Amygdala (tissue), 56 donors: ENCODE data around the gene C20orf141.
"Not testable (repeated sequence)": the region's sequence is repeated elsewhere in the genome, so short reads cannot be mapped to it uniquely, and the experiment has no call there.

Experiments
- DNase-seq, 56 donors: peaks; one replicate each; lab custom pipeline; 2025; lab: John Stamatoyannopoulos, UW

Gene C20orf141

DNA sequence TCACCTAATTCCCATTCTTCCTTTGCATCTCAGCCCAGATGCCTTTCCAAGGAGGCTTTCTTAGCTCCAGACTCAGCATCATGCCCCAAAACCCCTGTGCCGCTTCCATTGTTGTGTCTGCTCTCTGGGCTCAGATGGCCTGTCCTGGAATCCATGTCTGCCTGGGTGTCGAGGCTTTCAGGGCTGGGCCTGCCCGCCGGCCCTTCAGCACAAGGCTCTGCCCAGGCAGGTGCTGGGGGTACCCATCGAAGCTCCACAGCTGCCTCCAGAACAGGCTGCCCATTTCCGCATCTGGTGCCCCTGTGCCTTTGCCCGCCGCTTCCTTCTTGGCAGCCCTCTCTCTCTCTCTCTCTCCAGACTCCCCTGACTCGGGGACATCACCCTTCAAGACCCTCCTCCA, 15.5 kb upstream of the C20orf141 start:
- no peak for DNase-seq

DNA sequence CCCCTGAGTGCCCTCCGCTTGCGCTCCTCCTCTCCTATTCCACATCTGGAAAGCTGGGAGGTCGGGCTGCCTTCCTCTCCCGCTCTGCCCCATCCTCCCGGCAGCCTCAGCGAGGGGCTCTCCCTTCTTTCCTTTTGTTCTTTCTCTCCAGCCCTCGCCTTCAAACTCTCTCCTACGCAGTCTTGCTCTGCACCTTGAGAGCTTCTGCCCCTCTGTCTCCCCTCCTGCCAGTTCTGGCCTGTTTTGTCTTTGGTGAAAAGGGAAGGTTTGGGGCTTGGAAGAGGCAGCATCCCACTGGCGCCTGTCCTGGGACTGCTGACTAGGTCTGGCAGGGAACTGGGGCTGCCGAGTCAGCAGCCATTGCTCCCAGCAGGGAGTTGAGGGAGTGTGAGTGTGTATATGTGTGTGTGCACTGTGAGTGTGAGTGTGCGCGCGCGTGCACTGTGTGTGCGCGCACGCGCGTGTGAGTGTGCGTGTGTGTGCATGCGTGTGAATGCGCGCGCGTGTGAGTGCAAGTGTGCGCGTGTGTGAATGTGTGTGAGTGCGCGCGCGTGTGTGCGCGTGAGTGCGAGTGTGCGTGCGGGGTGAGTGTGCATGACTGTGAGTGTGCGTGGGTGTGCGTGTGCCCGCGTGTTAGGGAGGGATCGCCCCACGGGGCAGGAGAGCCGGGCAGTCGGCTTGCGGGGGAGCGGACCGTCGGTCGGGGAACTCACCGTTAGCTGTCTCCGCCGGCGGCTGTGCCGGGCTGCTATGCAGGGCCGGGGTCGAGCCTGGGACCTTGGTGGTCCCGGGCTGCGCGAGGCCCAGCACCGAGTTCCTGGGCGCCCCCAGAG, 14.9 kb upstream of the C20orf141 start:
- no peak for DNase-seq

DNA sequence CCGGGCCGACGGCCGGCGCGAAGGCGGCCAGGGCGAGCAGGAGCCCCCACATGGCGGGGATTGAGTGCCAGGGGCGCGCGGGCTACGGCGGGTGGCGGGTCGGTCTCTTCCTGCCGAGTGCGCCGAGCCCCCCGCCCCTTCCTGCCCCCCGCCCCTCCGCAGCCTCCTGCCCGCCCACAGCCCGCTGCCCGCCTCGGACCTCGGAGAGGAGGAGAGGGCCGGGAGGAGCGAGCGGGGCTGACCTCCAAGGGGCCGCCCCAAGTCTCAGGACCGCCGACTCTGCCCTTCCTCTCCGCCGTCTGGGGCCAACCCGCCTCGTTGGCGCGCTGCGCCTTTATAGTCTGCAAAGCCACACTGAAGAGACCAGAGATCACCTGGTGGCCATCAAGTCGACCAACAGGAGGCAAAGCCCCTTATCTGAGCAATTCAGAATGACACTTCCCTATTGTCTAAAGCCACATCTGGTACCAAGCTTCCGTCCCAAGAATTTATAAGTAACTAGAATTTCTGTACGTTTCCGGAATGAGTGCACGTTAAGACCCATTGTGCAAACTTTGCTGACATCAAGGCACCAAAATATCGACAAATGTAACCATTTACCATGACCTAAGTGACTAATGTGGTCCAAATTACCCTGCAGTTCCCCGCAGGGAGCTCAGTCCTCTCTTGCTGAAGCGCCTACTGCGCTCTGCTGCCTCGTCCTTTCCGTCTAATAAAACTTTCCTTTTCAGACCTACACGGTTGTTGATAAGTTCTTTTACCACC, 14.1 kb upstream of the C20orf141 start, which contains the start of gene CPXM1:
CPXM1 (minus strand) TSS at position 107 of the 765 bp plus-strand sequence; CDS start at position 52, 55 bp downstream.
- no peak for DNase-seq

DNA sequence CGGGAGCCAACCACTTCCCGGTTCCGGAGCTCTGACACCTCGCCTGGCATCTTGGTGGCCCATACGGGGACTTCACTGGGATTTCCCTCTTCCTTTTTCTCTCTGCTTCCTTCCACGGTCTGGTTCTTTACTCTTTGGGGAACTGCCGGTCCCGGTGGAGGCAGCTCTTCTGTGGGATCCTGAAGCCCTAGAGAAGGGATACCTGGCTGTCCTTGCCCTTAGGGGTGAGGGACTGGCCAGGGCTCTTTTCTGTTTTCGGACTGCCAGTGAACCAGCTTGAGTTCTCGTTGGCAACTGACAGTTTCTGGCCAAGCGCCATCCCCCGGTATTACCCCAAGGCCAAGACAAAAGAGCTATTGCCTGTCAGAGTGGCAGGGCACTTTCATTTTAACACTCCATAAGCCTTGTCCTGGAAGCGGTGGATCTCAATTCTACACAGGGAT, 13.5 kb upstream of the C20orf141 start:
- DNase-seq = no peak

DNA sequence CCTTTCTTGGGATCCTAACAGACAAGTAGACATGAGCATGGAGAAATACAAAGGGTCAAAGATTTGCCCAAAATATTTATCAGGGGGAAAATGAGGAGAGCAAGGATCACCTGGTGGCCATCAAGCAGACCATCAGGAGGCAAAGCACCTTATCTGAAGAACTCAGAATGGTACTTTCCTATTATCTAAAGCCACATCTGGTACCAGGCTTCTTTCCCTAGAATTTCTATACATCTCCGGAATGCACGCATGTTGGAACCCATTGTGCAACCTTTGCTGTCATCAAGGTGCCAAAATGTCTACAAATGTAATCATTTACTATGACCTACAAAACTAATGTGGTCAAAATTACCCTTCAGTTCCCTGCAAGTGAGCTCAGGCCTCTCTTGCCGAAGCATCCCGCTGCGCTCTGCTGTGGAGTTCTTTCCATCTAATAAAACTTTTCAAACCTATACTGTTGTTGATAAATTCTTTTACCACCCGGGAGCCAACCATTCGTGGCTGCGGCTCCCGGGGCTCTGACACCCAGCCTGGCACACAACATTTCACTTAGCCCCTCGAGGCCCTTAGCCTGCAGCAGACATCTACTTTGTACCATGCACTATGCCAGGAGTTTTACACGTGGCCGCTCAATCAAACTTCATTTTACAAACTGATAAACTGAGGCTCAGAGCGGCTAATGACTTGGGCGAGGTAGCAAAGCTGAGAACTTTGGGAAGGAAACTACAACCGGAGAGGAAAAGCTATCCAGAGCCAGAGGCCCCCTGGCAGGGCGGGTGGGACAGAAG, 10.6 kb upstream of the C20orf141 start:
- DNase-seq = no peak

DNA sequence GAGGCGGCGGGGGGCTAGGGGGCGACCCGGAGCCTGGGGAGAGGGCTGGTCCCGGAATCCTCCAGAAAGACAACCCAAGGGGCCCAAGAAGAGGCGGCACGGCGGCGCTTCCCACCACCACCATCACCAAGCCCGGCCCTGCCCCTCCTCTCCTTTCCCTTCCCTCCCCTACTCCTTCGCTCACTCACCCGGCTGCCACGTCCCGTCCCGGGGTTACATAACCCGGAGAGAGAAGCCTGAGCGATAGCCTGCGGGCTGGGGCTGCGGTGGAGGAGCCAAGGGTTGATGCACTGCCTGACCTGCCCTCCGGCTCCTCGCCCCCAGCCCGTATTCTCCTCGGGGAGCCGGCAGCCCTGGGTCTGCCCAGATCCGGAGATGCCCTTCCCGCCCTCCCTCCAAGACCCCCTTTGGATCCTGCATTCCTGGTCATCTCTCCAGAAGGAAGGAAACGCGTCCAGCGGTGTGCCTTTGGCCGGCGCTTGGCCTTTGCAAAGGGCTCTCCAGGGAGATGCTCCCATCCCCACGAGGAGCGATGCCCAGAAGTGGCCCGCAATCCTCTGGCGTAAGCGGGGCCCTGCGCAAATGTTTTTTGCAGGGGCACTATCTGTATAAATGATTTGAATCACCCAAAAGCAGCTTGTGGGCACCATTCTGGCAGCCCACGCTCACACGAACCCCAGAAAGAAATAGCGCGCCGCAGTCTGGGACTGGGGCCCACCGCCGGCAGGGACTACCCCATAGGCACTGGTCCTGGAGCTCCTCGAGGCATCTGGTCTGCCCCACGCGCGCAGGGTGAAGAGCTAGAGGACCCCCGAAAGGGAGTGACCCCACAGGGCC, 9.7 kb upstream of the C20orf141 start:
- no peak for DNase-seq

DNA sequence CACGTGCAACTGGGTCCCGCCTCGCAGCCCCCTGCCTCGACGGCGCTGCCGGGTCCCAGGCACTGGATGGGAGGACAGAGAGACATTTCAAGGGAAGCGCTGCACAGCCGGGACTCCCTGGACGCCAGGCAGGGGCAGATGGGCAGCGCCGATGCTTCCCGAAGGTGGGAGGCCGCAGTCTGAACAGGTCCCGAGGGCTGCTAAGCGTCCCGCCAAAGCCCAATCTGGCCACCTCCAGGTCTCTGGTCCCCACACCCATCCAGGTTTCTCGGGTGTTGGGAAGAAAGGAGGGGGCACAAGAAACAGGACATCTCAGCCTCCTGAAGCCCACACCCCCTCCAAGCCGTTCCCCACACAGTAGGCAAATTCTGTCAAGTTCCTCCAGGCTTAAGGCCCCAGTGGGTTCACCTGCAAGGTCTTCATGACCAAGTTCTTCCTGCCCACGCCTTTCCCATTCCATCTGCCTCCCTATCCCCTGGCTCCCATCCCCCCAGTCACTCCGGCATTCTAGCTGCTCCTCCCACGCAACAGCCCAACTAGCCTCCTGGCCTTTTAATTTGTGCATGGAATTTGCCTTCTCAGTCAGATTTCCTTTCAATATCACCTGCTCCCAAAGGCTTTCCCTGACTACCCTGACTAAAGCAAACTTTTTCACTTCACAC, 9.0 kb upstream of the C20orf141 start:
- no peak for DNase-seq

DNA sequence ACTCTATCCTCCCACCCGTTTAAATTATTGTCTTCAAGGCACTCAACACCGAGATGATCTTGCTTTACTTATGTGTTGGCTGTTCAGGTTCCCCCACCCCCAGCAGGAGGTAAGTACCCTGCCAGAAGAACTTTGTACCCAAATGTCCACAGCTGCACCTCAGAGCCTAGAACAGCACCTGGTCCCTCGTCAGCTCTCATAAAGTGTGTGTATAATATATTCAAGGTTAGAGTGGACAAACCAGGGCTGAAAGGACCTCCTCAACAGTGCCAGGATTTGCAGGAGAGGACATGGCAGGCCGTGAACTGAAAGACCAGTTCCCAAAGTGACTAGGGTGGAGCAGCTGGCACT, 8.5 kb upstream of the C20orf141 start:
- no peak for DNase-seq

DNA sequence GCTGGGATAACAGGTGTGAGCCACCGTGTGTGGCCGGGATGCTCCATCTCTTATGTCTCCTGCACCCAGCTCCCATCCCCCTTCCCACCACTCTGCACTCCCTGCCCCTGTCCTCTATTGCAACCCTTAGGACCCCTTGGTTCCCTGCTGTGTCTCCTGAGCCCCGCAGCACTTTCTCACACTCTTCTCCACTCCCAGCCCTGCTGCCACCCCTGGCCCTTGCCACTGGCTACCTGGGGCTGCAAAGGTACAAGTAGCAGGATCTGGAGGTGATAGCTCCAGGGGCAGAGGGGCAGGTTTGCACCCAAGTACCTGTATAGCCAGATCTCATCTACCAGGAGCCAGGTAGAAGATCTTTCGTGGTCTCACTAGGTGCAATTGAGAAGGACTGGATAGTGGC, 7.8 kb upstream of the C20orf141 start:
- no peak for DNase-seq

DNA sequence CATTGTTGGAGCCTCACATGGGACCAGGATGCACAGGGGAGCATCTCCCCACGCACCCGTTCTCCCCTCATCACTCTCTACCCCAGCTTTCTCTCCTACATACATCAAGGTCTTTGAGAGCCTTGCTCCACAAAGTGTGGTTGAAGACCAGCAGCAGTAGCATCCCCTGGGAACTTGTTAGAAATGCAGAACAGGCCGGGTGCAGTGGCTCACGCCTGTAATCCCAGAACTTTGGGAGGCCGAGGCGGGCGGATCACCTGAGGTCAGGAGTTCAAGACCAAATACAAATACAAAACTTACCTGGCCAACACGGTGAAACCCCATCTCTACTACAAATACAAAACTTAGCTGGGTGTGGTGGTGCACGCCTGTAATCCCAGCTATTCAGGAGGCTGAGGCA, 6.9 kb upstream of the C20orf141 start:
- DNase-seq = not testable (repeated sequence)

DNA sequence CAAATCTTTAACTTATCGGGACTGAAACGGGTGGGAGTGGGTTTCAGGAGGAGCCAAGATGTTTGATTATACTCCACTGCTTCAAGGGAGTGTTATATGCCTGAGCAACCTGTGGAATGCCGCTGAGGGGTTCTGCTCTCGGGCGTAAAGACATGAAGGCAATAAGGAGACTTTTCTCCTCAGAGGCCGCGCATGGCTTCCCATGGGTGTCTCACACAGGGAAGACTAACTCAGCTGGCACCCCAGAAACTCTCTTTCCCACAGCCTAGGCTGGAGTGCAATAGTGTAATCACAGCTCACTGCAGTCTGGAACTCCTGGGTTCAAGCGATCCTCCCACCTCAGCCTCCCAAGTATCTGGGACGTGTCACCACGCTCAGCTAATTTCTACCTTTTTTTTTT, 5.1 kb upstream of the C20orf141 start:
- DNase-seq = no peak

DNA sequence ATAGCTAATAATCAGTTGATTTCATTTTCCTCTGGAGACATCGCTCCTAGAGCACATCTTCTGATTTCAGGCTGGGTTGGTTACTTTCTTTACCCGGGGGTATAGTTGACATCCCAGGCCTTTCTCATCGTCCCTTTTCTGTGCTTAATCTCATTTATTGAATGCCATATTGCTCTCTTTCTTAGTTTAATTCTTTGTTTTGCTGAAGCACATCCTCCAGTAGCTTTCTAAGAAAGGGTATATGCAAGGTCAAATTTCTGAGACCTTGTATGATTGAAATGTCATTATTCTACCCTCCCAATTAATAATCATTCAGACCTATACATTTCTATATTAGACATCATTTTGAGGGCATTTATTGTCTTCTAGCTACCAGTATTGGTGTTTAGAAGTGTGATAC, 2.6 kb upstream of the C20orf141 start:
- DNase-seq = no peak

DNA sequence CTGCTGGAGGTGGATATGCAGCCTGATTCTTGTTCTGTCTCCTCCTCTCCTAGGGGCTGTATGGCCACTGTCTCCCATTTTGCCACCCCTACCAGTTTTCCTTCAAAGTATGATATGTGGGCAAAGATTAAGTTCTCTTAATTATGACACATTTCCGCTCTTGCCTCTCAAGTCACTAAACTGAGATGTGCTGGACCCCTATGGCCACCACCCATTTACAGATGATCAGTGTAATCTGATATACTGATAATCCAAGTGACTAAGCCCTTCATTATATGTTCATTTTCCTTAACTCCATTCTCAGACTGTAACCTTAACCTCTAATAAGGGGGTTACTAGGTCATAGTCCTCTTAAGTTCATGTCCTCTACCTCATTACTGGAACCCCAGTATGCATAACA, 711 bp upstream of the C20orf141 start:
- DNase-seq = no peak

DNA sequence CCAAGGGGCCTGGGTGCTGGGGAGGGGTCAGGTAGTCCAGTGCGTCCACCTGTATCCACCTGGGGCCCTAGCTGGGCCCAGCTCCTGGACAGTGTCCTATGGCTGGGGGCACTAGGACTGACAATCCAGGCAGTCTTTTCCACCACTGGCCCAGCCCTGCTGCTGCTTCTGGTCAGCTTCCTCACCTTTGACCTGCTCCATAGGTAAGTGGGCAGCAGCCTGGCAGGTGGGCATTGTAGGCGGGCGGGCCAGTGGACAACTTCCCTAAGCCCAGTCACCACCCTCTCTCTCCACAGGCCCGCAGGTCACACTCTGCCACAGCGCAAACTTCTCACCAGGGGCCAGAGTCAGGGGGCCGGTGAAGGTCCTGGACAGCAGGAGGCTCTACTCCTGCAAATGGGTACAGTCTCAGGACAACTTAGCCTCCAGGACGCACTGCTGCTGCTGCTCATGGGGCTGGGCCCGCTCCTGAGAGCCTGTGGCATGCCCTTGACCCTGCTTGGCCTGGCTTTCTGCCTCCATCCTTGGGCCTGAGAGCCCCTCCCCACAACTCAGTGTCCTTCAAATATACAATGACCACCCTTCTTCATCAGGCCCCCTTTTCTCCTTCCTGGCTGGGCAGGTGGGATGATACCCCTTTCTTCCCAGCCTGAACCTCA, 584 bp downstream of the C20orf141 start:
- DNase-seq = no peak

DNA sequence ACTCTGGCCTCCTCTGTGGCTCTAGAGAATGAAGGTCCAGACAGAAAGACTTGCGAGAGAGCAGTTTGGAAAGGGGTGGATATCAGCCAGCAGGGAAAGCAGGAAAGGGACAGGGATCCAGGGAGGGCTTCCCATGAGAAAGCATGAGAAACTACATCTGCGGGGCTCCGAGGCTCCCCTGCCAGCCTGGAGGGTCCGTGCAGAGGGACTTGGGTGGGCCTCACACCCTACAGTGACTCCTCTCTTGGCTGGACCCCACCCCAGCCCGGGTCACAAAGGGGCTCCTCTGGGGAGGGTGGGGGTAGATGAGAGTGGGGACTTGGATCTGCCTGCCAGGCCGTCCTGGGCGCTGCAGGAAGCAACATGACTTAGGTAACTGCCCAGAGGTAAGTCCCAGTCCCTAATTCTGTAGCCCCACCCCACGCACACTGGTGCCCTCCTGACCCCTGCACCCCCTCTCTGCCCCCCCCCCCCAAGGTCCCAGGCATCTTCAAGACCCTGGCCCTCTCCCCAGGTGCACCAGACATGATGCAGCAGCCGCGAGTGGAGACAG, 1.3 kb downstream of the C20orf141 start, which contains the start of gene TMEM239:
TMEM239 (plus strand) TSS at position 335 of the 553 bp plus-strand sequence; CDS start at position 526, 191 bp downstream.
- no peak for DNase-seq

DNA sequence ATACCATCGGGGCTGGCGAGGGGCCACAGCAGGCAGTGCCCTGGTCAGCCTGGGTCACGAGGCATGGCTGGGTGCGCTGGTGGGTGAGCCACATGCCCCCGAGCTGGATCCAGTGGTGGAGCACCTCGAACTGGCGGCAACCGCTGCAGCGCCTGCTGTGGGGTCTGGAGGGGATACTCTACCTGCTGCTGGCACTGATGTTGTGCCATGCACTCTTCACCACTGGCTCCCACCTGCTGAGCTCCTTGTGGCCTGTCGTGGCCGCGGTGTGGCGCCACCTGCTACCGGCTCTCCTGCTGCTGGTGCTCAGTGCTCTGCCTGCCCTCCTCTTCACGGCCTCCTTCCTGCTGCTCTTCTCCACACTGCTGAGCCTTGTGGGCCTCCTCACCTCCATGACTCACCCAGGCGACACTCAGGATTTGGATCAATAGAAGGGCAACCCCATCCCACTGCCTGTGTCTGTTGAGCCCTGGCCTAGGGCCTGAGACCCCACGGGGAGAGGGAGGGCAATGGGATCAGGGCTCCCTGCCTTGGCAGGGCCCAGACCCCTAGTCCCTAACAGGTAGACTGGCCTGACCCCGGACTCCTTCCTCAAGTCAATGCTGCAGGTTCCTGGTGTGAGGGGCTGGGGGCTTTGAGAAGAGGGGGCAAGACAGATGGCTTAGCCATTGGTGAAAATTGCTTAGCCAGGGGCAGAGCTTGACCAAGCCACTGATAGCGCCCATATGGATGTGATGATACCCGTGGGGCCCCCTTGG, 2.0 kb downstream of the C20orf141 start:
- DNase-seq = no peak

DNA sequence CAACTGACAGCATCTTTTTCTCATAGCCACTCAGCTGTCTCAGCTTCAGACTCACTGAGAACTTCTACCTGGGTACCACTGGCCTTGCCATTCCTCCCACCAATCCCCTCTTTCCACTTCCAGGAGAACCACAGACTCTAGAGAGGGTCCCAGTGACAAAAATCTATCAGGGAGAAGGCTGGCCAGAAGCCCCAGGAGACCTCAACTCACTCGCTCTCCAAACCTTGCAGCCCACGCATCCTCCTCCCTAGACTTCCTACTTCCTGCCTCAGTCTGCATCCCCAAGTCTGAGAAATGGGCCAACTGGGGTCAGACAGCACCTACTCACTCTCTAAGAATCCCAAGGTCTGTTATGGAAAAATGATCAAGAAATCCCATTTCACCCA, 2.5 kb downstream of the C20orf141 start:
- DNase-seq = no peak
